Stimulated activated CD4-positive, alpha-beta T cell treated with anti-CD3 and anti-CD28 coated beads, Interleukin-12 subunit alpha, Interleukin-12 subunit beta, amount 100 ng/mL, for 48 hours (primary cell): ENCODE data around the gene ZNF813.

Experiments used
- DNase-seq, 3 donors: peaks; one replicate each; pipeline ENCODE4 v3.0.0-alpha.2; 2020; ENCODE audit warnings: low read depth in 2 of 3, low spot score in 1 of 3

Gene ZNF813

DNA sequence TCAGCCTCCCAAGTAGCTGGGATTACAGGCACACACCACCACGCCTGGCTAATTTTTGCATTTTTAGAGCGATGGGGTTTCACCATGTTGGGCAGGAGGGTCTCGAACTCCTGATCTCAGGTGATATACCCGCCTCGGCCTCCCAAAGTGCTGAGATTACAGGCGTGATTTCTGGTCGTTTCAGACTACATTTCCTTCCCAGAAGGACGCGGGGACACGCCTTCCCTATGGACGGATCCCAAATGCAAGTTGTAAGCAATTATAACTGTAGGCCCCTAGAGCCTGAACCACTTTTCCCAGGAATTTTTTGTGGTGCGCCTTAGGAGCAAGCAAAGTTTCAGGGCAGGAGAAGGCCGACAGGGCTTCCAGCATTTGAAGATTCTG is 52.6 kb downstream of the ZNF813 start:
- no peak for DNase-seq

DNA sequence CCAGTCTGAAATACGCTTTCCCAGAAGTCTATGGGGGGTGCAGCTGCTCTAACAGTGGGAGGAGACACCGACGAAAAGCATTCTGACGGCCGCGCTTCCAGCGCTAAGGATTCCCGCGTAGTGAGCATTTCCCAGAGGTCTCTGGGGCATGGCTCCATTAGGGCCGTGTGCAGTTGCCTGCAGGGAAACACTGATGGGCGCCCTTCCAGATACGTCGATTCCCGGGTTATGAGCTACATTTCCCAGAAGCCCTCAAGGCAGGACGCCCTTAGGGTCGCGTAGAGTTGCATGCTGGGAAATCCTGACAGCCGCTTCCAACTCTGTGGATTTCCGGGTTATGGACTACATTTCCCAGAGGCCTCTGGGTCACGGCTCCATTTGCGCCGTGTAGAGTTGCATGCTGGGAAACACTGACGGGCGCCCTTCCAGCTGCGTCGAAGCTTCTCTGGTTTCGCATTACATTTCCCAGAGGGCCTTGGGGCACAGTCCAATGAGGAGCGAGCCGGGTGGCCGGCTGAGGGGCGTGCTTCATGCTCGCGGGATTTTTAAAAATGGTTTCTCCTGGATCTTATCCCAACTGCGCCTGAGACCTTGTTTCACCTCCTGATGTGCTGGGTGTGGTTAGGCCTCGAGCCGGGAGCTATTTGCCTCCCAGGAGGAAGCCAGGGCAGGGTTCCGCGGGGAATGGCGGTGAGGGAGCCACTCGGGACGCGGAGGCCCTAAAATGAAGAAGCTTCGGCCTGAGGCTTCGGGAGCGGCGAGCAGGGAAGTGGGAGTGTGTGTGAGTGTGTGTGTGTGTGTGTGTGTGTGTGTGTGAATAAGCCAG is 53.2 kb downstream of the ZNF813 start:
- peak; percentile 76 to 81 (median 81) for DNase-seq

DNA sequence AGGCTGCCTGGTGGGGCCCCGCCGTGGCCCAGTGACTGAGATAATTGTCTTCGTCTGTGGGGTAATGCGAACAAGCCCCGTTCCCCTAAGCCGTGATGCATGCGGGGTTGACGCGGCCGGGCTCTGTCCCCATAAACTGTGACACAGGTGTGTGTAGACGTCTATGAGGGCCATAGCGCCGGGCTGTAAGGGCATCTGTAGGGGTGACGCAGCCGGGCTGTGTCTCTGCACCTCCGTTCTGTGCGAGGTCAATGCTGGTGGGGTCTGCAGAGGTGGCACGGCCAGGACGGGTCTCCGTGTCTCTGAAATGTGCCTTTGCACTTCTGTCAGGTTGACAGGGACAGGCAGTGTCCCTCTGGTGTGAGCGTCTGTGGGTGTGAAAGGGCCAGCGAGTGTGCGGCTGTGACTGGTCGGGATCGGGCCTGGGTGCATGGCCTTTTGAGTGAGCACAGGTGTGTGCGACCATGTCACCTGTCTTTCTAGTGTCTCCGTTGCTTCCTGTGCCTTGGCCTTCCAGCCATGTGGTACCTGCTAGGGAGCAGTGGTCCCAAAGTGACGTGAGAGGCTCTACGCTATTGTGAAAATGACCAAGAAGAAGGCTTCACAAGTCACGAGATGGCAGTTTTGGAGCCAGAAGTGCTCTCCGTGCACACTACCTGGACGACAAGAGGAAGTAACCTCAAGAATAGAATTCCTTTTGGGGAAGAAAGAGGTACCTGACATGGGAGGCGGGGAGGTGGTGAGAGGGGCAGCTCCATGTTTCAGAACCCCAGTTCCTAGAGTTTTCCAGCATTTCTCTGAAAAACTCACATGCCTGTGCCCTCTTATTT is 54.1 kb downstream of the ZNF813 start:
- DNase-seq, result peak in 1 of 3 donors; percentile 1

DNA sequence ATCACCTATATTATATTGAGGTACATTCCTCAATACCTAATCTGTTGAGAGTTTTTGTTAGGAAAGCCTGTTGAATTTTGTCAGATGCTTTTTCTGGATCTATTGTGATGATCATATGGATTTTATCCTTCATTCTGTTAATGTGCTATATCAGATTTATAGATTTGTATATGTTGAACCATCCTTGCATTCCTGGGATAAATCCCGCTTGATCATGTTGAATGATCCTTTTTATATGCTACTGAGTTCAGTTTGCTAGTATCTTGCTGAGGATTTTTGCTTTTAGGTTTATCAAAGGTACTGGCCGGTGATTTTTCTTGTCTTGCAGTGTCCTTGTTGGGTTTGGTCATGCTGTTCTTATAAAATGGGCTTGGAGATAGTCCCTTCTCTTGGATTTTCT is 58.4 kb downstream of the ZNF813 start:
- no peak for DNase-seq

DNA sequence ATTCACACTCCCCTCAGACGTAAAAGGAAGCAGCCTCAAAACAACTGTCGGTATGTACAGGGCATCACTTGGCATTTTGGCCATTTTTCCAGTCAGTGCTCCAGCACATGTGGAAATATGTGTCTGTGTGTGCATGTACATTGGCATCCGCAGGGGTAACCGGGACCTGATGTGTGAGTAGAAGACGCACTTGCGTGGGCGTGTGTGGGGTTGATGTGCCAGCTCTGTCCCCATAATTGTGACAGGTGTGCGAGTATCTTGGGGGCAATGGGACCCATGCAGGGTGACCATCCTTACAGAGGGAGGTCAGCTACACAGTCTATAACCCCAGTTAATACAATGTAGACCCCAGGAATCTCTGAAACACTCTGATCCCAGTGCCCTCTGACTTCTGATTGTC is 63.1 kb downstream of the ZNF813 start:
- DNase-seq, result no peak

DNA sequence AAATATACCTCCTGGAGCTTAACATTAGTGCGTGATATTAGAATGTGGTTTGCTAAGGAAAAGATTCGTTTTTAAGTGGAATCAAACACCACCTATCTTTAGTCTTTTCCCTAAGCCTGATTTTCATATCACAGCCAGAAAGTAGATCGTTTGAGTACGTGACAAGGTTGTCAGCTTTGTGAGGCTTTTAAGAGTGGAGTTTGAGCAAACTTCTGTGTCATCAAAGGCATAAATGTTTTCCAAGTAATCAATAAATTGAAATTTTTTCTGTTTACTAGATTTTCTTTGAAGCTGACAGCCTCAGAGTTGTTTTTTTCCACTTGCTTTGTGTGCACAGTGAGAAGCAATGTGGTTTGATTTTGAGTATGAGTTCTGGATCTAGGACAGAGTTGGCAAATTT is 63.9 kb downstream of the ZNF813 start:
- DNase-seq, result no peak

DNA sequence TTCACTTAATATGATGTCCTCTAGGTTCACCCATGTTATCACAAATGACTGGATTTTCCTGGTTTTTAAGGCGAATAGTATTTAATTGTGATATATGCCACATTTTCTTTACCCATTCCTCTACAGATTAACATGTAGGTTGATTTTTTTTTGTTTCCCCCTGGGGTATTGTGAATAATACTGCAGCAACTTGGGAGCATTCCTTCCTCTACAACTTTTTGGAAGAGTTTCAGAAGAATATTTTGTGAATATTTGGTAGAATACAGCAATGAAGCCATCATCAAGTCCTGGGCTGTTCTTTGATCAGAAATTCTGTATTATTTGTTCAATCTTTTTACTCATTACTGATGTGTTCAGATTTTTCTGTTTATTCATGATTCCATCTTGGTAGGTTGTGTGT is 64.8 kb downstream of the ZNF813 start:
- no peak for DNase-seq

DNA sequence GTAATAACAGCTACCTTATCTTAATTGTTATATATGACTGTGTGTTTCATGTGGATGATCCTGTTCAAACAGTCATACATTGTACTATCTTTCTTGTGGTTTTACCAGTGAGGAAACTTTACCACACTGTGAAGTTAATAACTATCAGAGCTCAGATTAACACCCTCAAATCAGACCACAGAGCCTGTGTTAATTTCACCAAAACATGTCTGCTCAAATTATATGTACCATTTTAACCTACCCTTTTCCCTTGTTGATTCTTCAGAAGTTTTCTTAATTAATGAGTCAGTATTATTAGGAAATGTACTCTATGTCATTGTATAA is 68.7 kb downstream of the ZNF813 start:
- DNase-seq, result no peak

DNA sequence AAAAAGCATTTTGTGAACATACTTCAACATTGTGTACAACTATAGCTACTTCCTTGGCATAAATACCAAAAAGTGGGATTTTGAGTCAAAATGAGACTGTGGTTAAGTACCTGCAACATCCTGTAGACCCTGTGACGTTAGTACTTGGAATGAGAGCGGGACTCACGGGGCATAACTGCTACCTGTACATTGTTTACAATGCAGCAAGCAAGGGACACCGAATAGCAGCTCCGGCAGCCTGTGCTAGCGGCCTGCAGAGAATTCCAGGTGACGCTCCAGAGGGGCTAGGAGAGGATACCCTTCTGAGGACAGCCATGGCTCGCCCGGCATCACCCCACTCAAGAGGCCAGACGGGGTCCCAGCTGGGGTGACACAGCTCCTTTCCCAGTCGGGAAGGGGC is 69.6 kb downstream of the ZNF813 start:
- no peak for DNase-seq

DNA sequence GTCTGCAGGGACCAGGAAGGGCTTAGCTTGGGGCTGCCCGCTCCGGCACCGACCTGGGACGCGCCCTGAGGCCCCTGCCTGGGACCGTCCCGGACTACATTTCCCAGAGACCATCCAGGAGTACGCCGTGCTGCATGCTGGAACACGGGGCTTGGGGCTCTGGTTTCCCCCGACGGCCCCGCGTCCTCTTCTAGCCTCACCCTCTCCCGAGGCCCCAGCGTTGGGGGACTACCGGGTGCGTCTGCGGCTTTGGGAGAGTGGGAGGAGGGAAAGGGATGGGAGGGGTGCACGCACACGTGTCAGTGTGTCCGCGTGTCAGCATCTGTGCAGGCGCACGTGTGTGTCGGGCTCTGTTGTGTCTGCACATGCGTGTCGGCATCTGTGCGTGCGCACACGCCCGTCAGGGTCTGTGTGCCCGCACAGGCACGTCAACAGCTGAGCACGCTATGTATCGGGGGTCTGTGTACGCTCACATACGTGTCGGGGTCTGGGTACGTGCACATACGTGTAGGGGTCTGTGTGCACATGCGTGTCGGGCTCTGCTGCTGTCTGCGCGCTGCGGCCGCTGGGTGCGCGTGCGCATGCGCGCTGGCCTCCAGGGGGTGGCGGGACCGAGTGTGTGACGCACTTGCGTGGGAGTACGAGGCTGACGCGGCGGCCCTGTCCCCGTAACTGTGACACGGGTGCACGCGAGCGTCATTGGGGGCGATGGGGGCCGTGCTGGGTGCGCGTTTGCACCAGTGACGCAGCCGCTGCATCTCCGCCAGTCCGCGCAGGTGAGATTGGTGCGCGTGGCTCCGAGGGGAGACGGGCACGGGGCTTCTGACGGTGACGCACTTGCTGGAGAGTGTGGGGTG is 70.2 kb downstream of the ZNF813 start, which contains the start of gene ZNF331:
Gene ZNF331 (plus strand): TSS at position 625 of the 857 bp plus-strand sequence. CDS start 31,232 bp downstream, outside the sequence.
- peak; percentile 72 to 75 (median 74) for DNase-seq

DNA sequence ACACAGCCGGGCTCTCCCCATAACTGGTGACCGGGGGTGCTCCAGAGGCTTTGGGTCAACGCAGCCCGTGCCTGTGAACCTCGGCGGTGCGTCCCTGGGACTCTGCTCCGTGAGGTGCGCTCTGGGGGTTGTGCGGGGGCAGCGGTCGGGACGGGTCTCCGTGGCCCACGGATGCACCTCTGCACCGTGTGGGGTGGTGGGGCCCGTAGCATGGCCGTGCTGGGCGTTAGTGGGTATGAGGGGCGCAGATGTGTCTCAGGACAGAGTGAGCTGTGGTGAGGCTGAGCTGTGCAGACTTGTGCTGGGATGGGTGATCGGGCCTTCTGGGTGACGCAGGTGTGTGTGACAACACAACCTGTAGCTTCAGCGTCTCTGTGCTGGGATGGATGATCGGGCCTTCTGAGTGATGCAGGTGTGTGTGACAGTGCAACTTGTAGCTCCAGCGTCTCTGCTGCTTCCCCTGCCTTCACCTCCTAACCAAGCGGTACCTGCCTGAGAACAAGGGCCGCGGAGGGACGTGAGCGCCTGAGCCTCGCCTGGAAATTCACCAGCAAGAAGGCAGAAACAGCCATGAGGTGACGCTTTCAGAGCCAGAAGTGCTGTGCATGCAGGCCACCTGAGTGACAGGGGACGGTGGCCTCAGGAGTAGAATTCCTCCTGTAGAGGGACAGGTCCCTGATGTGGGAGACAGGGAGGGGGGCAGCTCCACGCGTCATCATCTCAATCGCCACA is 71.0 kb downstream of the ZNF813 start:
- DNase-seq, result no peak

DNA sequence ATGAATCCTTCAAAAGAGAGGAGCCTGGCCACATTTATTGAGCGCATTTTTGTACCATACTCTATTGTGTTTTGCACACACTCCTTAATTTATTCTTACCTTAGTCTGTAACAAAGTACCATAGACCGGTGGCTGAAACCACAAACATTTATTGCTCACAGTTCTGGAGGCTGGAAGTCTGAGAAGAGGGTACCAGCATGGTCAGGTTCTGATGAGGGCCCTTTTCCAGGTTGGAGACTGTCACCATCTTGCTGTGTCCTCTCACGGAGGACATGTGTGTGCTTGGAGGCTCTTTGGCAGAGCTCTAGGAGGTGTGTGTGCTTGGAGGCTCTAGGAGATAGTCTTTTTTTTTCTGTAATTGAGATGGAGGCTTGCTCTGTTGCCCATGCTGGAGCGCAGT is 72.6 kb downstream of the ZNF813 start:
- no peak for DNase-seq

DNA sequence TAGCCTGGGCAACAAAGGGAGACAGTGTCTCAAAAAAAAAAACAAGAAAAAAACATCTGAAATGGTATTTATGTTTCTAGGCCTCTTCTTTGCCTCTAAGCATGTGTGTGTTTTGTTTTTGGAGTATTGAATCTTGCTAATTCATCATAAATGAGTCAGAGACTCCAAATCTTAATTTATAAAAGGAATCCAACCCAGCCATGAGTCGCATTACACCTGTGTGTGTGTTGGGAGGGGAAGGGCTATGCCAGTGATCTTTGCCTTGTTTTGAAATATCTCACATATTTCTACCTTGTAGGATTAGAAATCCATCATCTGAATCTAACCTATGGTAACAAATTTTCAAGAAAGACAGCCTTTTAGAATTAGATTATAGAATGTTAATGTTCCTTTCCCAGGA is 74.4 kb downstream of the ZNF813 start:
- no peak for DNase-seq

DNA sequence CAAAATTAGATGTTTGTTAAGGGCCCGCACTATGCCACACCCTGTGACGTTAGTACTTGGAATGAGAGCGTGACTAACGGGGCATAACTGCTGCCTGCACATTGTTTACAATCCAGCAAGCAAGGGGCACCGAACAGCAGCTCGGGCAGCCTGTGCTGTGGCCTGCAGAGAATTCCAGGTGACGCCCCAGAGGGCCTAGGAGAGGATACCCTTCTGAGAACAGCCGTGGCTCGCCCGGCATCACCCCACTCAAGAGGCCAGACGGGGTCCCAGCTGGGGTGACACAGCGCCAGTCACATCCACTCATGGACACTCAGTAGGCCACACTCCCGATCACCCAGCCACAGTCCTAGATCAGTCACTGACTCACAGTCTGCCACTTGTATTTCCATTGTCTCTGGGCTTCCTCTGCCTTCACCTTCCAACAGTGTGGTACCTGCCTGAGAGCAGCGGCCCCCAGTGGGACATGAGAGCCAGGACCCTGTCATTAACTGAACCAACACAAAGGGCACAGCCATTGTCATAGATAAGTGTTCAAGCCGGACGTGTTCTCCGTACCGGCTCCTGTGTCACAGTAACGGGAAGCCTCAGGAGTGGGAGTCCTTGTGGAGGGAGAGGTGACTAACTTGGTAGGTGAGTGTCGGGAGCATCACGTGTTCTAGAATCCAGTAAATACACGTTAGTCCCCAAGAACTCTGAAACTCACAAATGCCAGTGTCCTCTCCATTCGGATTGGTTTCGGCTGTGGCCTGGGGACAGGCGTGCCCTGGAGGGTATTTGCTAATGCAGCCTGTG is 77.9 kb downstream of the ZNF813 start:
- DNase-seq, result no peak
